Measurements from ENCODE around the gene ZDHHC14.

Gene ZDHHC14

GRCh38 chr6:157511682-157512381, 130.8 kb downstream of the ZDHHC14 start:
- H2BK120ac ChIP-seq (ENCODE audit: low read depth, low read length), result no peak overlapping the region
- no peak overlapping the region for H2AFZ ChIP-seq (ENCODE audit: low read length)
- H2BK5ac ChIP-seq (ENCODE audit: low read length), result no peak overlapping the region
- H3K9me3 ChIP-seq (replicated peaks in 1 of 2; ENCODE audit: control insufficient read depth in 2 of 2, insufficient read depth in 1 of 2, low read depth in 1 of 2, low read length in 2 of 2), result no peaks in the 10 kb centered on the region
- H2AK5ac ChIP-seq (ENCODE audit: low read depth, low read length), result no peak overlapping the region
- no peaks in the 10 kb centered on the region for H3K36me3 ChIP-seq (replicated peaks in 1 of 2; ENCODE audit: control insufficient read depth in 2 of 2, insufficient read depth in 2 of 2, low read length in 2 of 2)
- WGBS, 2 donors (ENCODE audit: extremely low coverage in 2 of 2, insufficient read length in 2 of 2, insufficient replicate concordance in 1 of 2), result no CpG with 5 or more reads among the region's 16 CpGs
- no peak overlapping the region for H3K4ac ChIP-seq (ENCODE audit: low read length)
- H3K4me2 ChIP-seq (ENCODE audit: insufficient read depth, low read length, poor library complexity, severe bottlenecking), result no peak overlapping the region
- H4K8ac ChIP-seq (ENCODE audit: low read depth, low read length), result no peak overlapping the region
- H2BK12ac ChIP-seq (ENCODE audit: low read length), result no peak overlapping the region
- H2BK15ac ChIP-seq (ENCODE audit: low read length), result no peak overlapping the region
- no peak overlapping the region for H4K91ac ChIP-seq (ENCODE audit: low read depth, low read length, poor library complexity)
- H3K27ac ChIP-seq (replicated peaks; ENCODE audit: low read length), result no peak overlapping the region
- no peak overlapping the region for H3K9ac ChIP-seq (ENCODE audit: low read depth, low read length, poor library complexity)
- H3K4me3 ChIP-seq (ENCODE audit: low read length in 2 of 2), result no peak overlapping the region
- H3K18ac ChIP-seq (ENCODE audit: low read length), result no peak overlapping the region
- DNase-seq (ENCODE audit: low spot score), result no peak
- H3K14ac ChIP-seq (ENCODE audit: low read length), result no peak overlapping the region
- no peak overlapping the region for H3K23ac ChIP-seq (ENCODE audit: low read depth, low read length, poor library complexity)
- H3K27me3 ChIP-seq (ENCODE audit: control insufficient read depth in 3 of 3, insufficient read depth in 3 of 3, low read depth in 1 of 3, low read length in 3 of 3), result no peaks in the 10 kb centered on the region
- H3K79me1 ChIP-seq (ENCODE audit: low read depth, low read length), result no peaks in the 10 kb centered on the region
- H3K4me1 ChIP-seq (ENCODE audit: control insufficient read depth in 2 of 2, insufficient read depth in 1 of 2, low read depth in 1 of 2, low read length in 2 of 2), result peaks cover 0 to under 1% of the 10 kb centered on the region in 2 donors

- Histone ChIP-seq H3K18ac (ENCODE audit: low read length) (no peak overlapping the region), H3K27ac (replicated peaks; ENCODE audit: low read length) (no peak overlapping the region)
Observed at GRCh38 chr6:157512382-157512682, 131.3 kb downstream of the ZDHHC14 start.

DNA sequence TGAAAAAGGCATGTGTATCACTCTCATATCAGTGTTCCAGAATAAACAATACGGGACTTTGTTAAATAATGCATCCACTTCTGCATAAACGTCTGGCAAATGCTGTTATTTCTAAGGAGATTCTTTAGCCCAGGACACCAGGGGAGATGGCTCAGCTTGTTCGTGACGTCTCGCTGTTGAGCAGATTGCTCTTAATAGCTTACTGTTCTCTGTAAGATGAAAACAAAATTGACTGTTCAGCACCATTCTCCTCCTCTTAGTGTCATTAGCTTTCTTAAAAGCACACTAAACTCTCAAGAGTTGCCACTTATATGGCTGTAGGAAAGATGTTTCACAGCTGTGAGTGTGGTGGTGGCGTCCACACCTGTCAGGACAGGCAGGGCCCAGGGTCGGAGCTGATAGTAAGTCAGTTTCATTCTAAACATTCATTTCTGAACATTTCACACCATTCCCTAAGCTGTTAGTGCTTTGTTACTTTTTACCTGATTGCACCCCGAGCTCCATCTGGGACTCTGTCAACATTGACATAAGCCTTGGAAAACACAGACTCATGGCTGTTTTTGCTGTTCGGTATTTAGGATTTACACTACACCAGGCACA, 132.1 kb downstream of the ZDHHC14 start:
- H3K79me1 ChIP-seq (ENCODE audit: low read depth, low read length), result no peaks in the 10 kb centered on the region
- no peak overlapping the region for H3K18ac ChIP-seq (ENCODE audit: low read length)
- H3K27ac ChIP-seq (replicated peaks; ENCODE audit: low read length), result no peak overlapping the region

More at GRCh38 chr6:157512382-157512682, 131.3 kb downstream of the ZDHHC14 start:
- Histone ChIP-seq H2BK12ac (ENCODE audit: low read length) (no peak overlapping the region), H2AFZ (ENCODE audit: low read length) (no peak overlapping the region), H3K14ac (ENCODE audit: low read length) (no peak overlapping the region), H2AK5ac (ENCODE audit: low read depth, low read length) (no peak overlapping the region), H4K8ac (ENCODE audit: low read depth, low read length) (no peak overlapping the region), H3K23ac (ENCODE audit: low read depth, low read length, poor library complexity) (no peak overlapping the region), H4K91ac (ENCODE audit: low read depth, low read length, poor library complexity) (no peak overlapping the region), H3K4me2 (ENCODE audit: insufficient read depth, low read length, poor library complexity, severe bottlenecking) (no peak overlapping the region), H2BK15ac (ENCODE audit: low read length) (no peak overlapping the region), H2BK120ac (ENCODE audit: low read depth, low read length) (no peak overlapping the region), H3K27me3 (ENCODE audit: control insufficient read depth in 3 of 3, insufficient read depth in 3 of 3, low read depth in 1 of 3, low read length in 3 of 3) (no peaks in the 10 kb centered on the region), H3K36me3 (replicated peaks in 1 of 2; ENCODE audit: control insufficient read depth in 2 of 2, insufficient read depth in 2 of 2, low read length in 2 of 2) (no peaks in the 10 kb centered on the region), H3K9ac (ENCODE audit: low read depth, low read length, poor library complexity) (no peak overlapping the region), H2BK5ac (ENCODE audit: low read length) (no peak overlapping the region), H3K4me1 (ENCODE audit: control insufficient read depth in 2 of 2, insufficient read depth in 1 of 2, low read depth in 1 of 2, low read length in 2 of 2) (peaks cover 0 to 3% of the 10 kb centered on the region in 2 donors), H3K9me3 (replicated peaks in 1 of 2; ENCODE audit: control insufficient read depth in 2 of 2, insufficient read depth in 1 of 2, low read depth in 1 of 2, low read length in 2 of 2) (no peaks in the 10 kb centered on the region), H3K79me1 (ENCODE audit: low read depth, low read length) (no peaks in the 10 kb centered on the region), H3K4ac (ENCODE audit: low read length) (no peak overlapping the region), H3K4me3 (ENCODE audit: low read length in 2 of 2) (no peak overlapping the region)
- DNase-seq (ENCODE audit: low spot score), result no peak
- no CpG with 5 or more reads among the region's 5 CpGs for WGBS, 2 donors (ENCODE audit: extremely low coverage in 2 of 2, insufficient read length in 2 of 2, insufficient replicate concordance in 1 of 2)

GRCh38 chr6:157513619-157514485, 132.9 kb downstream of the ZDHHC14 start:
- no peak overlapping the region for H3K27ac ChIP-seq (replicated peaks; ENCODE audit: low read length)
- no peak overlapping the region for H3K4ac ChIP-seq (ENCODE audit: low read length)
- H4K8ac ChIP-seq (ENCODE audit: low read depth, low read length), result no peak overlapping the region
- peaks cover 3 to 7% of the 10 kb centered on the region in 2 donors for H3K4me1 ChIP-seq (ENCODE audit: control insufficient read depth in 2 of 2, insufficient read depth in 1 of 2, low read depth in 1 of 2, low read length in 2 of 2)
- no peak overlapping the region for H4K91ac ChIP-seq (ENCODE audit: low read depth, low read length, poor library complexity)
- H2AK5ac ChIP-seq (ENCODE audit: low read depth, low read length), result no peak overlapping the region
- no peak overlapping the region for H2BK15ac ChIP-seq (ENCODE audit: low read length)
- H3K4me3 ChIP-seq (ENCODE audit: low read length in 2 of 2), result no peak overlapping the region
- H3K36me3 ChIP-seq (replicated peaks in 1 of 2; ENCODE audit: control insufficient read depth in 2 of 2, insufficient read depth in 2 of 2, low read length in 2 of 2), result no peaks in the 10 kb centered on the region
- H3K4me2 ChIP-seq (ENCODE audit: insufficient read depth, low read length, poor library complexity, severe bottlenecking), result no peak overlapping the region
- H2BK12ac ChIP-seq (ENCODE audit: low read length), result no peak overlapping the region
- H3K18ac ChIP-seq (ENCODE audit: low read length), result no peak overlapping the region
- no peak overlapping the region for H2BK120ac ChIP-seq (ENCODE audit: low read depth, low read length)
- no peaks in the 10 kb centered on the region for H3K79me1 ChIP-seq (ENCODE audit: low read depth, low read length)
- no peak overlapping the region for H2AFZ ChIP-seq (ENCODE audit: low read length)
- no peaks in the 10 kb centered on the region for H3K9me3 ChIP-seq (replicated peaks in 1 of 2; ENCODE audit: control insufficient read depth in 2 of 2, insufficient read depth in 1 of 2, low read depth in 1 of 2, low read length in 2 of 2)
- no peak overlapping the region for H2BK5ac ChIP-seq (ENCODE audit: low read length)
- no peak for DNase-seq (ENCODE audit: low spot score)
- no peak overlapping the region for H3K23ac ChIP-seq (ENCODE audit: low read depth, low read length, poor library complexity)
- WGBS, 2 donors (ENCODE audit: extremely low coverage in 2 of 2, insufficient read length in 2 of 2, insufficient replicate concordance in 1 of 2), result no CpG with 5 or more reads among the region's 13 CpGs
- H3K9ac ChIP-seq (ENCODE audit: low read depth, low read length, poor library complexity), result no peak overlapping the region
- no peak overlapping the region for H3K14ac ChIP-seq (ENCODE audit: low read length)
- no peaks in the 10 kb centered on the region for H3K27me3 ChIP-seq (ENCODE audit: control insufficient read depth in 3 of 3, insufficient read depth in 3 of 3, low read depth in 1 of 3, low read length in 3 of 3)

More for the DNA sequence above, 132.1 kb downstream of the ZDHHC14 start:
- Histone ChIP-seq H3K36me3 (replicated peaks in 1 of 2; ENCODE audit: control insufficient read depth in 2 of 2, insufficient read depth in 2 of 2, low read length in 2 of 2) (no peaks in the 10 kb centered on the region), H3K4me1 (ENCODE audit: control insufficient read depth in 2 of 2, insufficient read depth in 1 of 2, low read depth in 1 of 2, low read length in 2 of 2) (peaks cover 3 to 5% of the 10 kb centered on the region in 2 donors), H2AK5ac (ENCODE audit: low read depth, low read length) (no peak overlapping the region), H3K9ac (ENCODE audit: low read depth, low read length, poor library complexity) (no peak overlapping the region), H4K8ac (ENCODE audit: low read depth, low read length) (no peak overlapping the region), H3K23ac (ENCODE audit: low read depth, low read length, poor library complexity) (no peak overlapping the region), H2BK5ac (ENCODE audit: low read length) (no peak overlapping the region), H3K9me3 (replicated peaks in 1 of 2; ENCODE audit: control insufficient read depth in 2 of 2, insufficient read depth in 1 of 2, low read depth in 1 of 2, low read length in 2 of 2) (no peaks in the 10 kb centered on the region), H3K4me2 (ENCODE audit: insufficient read depth, low read length, poor library complexity, severe bottlenecking) (no peak overlapping the region), H3K14ac (ENCODE audit: low read length) (no peak overlapping the region), H3K4me3 (ENCODE audit: low read length in 2 of 2) (no peak overlapping the region), H2BK120ac (ENCODE audit: low read depth, low read length) (no peak overlapping the region), H4K91ac (ENCODE audit: low read depth, low read length, poor library complexity) (no peak overlapping the region), H2BK15ac (ENCODE audit: low read length) (no peak overlapping the region), H2AFZ (ENCODE audit: low read length) (no peak overlapping the region), H3K27me3 (ENCODE audit: control insufficient read depth in 3 of 3, insufficient read depth in 3 of 3, low read depth in 1 of 3, low read length in 3 of 3) (no peaks in the 10 kb centered on the region), H3K4ac (ENCODE audit: low read length) (no peak overlapping the region), H2BK12ac (ENCODE audit: low read length) (no peak overlapping the region)
- no CpG with 5 or more reads among the region's 9 CpGs for WGBS, 2 donors (ENCODE audit: extremely low coverage in 2 of 2, insufficient read length in 2 of 2, insufficient replicate concordance in 1 of 2)
- DNase-seq (ENCODE audit: low spot score), result no peak
